GM21619 (cell line): Measurements from ENCODE around the gene ASTN2.

Source experiments
- ATAC-seq: cut with Tn5 transposase; IDR thresholded peaks from one replicate; pipeline ENCODE4 v1.9.1; 2021; ENCODE audit not compliant: unreplicated experiment

The ASTN2 gene

DNA sequence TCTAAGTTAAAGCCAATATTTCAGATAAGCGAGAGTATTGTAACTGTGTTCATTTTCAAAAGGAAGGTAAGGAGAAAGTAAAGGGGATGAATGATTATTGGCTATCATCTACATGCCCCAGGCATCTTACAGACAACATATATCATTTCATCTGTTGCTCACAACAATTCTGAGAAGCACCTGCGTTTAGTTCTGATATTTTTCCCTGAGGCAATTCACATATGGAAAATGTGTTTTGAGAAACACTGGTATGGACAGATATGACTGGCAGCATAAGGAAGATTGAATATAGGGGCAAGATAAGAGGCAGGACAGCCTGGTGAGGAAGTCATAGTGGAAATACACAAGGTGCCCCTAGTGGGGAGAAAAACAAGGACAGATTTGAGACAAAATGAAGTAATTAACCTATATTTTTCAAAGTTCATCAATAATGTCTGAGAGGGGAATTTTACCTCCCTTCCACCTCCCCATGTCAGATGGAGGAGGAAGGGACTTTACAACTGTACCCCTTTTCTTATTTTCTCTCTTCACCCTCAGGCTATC is 815.4 kb downstream of the ASTN2 start:
- ATAC-seq: no peak

DNA sequence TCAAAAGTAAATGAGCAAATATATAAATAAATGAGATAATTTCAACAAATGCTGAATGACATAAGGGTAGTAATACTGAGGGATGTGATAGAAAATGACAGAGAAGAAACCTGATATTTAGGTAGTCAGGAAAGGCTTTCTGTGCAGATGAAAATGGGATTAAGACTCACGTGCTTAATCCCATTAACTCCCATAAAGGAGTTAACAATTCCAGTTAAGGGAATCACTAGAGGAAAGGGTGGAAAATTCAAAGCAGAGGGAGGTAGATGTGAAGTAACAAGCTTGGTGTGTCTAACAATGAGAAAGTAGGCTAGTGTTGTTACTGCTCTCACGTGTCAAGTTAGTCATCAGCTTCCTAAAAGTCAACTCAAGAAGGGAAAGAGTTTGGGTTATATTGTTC is 818.2 kb downstream of the ASTN2 start:
- no peak for ATAC-seq

DNA sequence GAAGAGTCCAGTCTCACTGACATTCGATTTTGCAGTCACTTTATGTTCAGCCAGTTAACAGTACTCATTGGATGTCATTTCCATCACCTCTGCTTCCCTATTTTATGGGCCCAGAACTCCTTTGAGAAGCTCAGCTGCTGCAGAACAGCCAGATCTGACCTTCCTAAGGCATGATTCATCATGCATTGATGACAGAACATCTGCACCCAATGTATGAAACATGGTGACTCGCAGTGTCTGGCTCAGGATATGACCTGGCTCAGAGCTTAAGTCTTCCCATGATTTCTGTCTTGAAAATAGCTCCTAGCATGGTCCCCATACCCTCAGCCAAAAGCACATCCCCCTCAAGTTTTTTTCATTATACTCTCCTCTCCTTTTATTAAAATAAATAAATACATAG is 820.3 kb downstream of the ASTN2 start:
- no peak for ATAC-seq

DNA sequence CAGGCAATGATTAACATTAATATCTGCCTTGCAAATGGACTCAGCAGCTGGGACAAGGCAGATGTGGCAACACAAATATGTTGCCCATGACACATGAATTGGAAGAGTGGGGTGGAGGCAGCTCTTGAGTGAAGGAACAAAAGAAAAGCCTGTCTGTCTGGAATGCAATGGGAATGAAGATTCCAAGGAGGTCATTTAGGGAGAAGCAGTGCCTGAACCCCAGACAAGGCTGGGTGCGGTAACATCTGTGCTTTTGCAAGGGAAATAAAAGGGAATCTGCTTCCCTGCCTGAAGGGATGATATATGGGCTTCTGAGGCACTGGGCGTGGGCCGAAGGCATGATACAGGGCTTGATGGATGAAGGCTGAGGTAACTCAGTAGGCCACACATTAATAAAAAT is 821.9 kb downstream of the ASTN2 start:
- ATAC-seq: no peak

DNA sequence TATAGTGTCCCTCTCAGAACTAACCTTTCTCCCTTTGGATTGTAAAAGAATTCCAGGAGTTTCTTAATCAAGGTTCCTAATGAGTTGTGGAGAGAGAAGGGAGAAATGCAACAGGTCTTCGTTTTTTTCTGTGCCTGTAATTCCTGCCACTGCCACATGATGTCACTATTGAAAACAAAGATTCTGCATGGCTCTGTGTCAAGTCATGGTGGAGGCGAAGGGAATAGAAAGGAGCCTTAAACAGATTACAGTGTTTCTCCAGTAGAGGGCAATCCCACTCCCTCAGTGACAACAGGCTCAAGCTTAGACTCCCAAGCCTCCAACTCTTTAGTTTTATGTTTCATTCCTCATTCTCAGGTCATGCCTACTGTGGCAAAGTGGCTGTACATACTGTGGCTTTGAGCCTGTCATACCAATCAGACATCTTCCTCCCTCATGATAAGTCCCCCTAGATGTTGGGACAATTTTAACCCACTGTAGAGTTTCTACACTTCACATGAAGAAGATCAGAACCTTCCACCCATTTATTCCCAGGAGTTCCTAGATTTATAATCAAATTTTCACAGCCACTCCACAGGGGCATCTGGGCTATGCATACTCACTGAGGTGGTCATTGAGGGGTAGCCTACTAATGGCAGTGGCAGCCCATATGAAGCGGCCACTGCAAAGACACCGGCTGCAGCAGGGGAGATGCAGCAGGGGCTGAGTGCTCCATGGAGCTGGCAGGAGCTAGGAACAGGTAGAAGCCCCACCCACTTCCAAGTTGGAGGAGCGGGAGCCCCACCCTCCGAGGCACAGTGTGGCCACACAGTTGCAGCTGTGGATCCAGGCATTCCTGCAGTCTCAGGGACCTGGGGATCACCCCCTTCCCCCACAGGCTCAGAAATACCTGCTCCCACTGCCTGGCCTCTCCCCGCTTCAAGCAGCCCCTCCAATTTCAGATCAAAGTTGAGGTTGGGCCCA is 825.2 kb downstream of the ASTN2 start:
- ATAC-seq: peak; percentile 65

- no peak for ATAC-seq
Measured at GRCh38 chr9:116587919-116588318, 826.9 kb downstream of the ASTN2 start.

GRCh38 chr9:116585896-116586295 is 829.0 kb downstream of the ASTN2 start:
- ATAC-seq: no peak

GRCh38 chr9:116585204-116585603 is 829.7 kb downstream of the ASTN2 start:
- no peak for ATAC-seq

- ATAC-seq: no peak
Measured at GRCh38 chr9:116580853-116581252, 834.0 kb downstream of the ASTN2 start.

GRCh38 chr9:116576386-116576785 is 838.5 kb downstream of the ASTN2 start:
- ATAC-seq: no peak

GRCh38 chr9:116574027-116574679 is 840.7 kb downstream of the ASTN2 start:
- no peak for ATAC-seq

- peak; percentile 80 for ATAC-seq
Measured at GRCh38 chr9:116572095-116572748, 842.6 kb downstream of the ASTN2 start.

DNA sequence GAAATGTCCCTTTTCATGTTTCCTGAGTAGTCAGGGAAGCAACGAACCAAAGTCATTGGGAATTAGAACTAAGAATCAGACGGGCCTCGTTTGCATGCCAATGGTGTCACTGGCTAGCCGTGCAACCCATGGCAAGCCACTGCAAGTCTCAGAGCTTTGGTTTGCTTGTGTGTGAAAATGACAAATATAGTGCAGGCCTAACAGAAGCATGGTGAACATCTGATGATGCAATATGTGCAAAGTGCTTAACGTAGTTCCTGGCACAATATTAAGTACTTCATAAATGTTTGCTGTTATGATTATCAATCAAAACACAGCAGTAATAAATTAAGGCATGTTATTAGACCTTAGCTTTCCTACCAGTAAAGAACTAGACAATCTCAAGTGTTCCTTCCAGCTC is 845.7 kb downstream of the ASTN2 start:
- no peak for ATAC-seq

- no peak for ATAC-seq
Measured at GRCh38 chr9:116566677-116567488, 848.0 kb downstream of the ASTN2 start.

GRCh38 chr9:116565986-116566385 is 848.9 kb downstream of the ASTN2 start:
- ATAC-seq: no peak

DNA sequence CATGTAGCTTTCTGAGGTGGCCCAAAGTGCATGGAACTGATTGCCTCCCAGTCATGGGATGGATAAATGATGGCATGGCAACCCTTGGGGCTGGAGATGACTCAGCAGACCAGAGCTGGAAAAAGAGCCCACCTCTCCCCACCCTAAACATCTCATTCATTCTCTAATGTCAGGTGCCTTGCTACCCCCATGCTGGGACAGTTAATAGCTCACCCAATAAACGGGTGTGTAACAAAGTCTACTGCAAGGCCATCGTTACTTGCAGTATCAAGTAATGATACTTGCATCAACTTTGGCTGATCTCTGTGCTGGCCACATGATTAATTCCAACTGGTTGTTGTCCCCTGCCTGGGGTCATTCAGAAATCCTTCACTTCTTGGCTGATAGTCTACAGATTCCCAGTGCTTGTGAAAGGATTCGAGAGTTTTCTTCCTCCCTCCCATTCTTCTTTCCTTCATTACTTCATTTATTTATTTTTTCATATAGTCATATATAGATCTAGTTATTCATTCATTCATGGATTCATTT is 850.5 kb downstream of the ASTN2 start:
- ATAC-seq: no peak

GRCh38 chr9:116558818-116559540 is 855.9 kb downstream of the ASTN2 start:
- no peak for ATAC-seq

- ATAC-seq: no peak
Measured at GRCh38 chr9:116558035-116558434, 856.8 kb downstream of the ASTN2 start.

DNA sequence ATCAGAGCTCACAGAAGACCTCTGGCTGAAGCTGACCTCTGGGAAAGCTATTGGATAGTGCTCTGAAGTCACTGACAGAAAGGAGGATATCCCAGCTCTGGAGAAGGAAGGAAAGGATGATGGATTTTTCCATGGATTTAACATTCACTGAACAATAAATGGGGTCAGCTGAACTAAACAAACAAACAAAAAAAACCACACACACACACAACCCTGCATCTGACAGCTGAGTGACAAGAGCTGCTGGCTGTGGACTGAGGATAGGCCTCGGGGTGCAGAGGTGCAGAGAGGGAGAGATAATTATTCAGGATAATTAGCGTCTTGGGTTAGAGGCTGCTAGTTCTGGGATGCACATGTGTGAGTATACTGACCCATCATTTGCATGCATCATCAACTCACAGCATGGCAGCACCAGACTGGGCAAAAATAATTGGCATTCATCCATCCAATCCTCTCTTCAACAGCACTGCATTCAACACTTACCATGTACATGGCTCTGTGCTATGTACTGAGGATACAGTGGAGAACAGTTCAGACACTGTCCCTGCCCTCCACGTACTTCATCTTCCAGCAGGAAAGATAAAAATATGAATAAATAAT is 859.2 kb downstream of the ASTN2 start:
- no peak for ATAC-seq
